GM18508 (cell line): ENCODE results near the gene GPC6.

Experiments
- ATAC-seq: cut with Tn5 transposase; IDR thresholded peaks from one replicate; pipeline ENCODE4 v1.9.1; 2021; ENCODE audit warnings: moderate number of reproducible peaks; ENCODE audit not compliant: insufficient read depth, unreplicated experiment

Gene GPC6

DNA sequence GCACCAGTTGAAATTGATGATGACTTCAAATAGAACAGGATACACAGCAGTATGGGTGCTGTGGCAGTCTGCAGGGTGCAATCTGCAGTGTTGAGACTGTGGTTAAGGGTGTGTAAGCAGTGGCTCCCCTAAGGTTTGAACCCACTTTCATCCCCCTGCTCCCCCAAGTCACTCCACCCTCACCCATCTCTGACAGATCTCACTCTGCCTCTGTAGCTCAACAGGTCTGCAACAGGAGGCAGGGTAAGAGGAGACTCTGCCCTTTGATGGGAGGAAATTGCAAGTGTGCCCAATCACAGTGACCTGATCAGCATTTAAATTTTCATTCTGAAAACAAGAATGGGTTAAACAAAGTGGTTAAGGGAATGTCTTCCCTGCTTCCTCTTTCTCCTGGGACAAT is 1160.4 kb downstream of the GPC6 start:
- no peak for ATAC-seq

DNA sequence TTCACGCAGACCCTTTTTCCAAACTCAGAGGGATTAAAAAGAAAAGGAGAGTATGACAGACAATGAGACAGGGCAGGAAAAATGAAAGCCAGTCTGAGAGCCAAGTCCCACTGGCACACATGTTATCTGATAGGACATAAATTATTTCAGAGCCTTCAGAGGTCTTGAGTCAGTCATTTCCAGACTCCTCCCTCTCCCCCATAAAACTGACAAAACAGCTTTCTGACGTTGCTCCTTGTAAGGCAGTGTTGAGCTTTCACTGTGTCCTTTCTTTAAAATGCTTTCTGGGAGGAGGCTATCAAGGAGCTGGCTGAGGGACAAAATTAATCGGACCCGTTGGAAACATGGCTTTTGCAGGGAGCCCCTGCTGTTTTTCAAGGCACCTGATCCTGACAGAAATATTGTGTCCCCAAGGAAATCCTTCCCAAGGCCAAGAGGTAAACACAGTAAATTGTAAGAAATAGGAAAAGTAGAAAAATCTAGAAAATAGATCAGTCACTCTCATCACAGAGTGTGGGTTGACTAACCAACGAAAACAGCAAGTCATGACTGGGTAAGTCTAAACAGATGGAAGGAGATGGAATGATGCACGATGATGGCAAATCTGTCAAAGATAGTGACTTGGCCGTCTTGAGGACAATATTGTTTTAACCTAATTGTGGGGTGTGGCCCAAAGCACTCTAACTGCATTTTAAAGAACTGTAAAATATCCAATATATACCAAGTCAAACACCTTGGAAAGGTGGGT is 1163.2 kb downstream of the GPC6 start:
- no peak for ATAC-seq

DNA sequence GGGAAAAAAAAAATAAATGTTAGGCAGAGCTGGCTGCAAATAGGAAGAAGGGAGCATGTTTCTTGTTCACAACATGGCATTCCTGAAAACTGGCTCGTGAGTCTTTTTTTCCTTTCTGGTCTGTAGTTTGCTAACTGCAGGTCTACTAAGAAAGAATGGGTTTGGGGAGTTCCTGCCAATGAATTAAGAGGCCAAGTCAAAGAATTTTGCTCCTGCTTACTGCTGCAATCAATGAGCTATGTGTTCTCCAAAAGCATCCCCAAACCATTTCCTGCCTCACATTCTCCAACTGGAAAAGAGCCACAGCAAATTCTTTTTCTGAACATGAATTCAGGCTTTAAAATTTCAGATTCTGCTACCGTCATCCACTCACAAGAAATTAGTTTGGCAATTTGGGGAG is 1164.3 kb downstream of the GPC6 start:
- no peak for ATAC-seq

DNA sequence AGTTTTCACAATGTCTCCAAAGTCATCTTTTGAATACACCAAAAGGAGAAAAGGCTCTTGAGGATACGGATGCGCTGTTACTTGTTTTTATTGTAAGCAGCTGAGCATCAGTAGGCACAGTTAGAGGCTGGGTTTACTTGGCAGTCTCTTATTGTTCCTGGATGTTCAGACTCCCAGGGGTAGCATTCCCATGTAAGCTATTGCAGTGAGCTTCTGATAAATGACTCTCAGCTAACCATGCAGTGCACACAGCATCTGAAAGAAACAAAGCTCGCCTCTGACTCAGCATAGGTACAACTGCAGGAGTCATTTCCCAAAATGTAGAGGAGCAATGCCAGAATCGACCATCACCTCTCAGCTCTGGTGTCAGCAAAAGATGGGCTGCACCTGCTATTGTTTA is 1168.1 kb downstream of the GPC6 start:
- no peak for ATAC-seq

DNA sequence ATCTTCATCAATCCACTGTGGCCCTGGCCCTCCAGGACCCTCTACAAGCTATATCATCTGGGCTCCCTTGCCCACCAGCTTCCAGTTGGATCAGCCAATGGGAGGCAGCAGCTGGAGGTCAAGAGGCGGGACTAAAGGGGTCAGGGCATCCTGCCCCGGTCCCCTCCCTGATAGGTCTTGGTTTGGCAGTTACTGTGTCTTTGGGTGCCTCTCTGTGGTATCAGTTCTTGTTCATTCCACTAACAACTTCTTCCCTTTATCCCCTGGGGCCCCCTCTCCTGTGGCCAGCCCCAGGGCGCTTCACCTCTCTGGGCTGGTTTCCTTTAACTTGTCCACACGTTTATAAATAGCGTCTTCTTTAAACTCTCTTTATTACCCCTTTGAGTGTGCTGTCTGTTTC is 1169.3 kb downstream of the GPC6 start:
- ATAC-seq, result no peak

DNA sequence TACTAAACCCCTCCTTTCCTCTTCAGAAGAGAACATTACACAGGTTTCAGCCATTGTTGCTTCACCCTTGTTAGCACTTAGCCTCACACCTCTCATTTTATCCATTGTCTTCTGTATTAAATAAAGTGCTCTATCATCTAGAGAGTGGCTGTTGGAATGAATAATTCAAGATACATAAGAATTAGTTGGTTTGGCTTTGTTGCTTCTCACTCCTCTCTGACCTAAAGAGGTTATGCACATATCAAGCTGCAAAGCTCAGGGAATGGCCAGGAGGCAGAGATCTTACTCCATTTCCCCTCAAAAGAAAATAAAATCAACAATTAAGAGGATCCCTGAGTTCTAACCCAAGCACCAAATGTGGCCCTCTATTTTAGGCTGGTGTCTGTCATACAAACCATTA is 1173.2 kb downstream of the GPC6 start:
- ATAC-seq, result no peak

DNA sequence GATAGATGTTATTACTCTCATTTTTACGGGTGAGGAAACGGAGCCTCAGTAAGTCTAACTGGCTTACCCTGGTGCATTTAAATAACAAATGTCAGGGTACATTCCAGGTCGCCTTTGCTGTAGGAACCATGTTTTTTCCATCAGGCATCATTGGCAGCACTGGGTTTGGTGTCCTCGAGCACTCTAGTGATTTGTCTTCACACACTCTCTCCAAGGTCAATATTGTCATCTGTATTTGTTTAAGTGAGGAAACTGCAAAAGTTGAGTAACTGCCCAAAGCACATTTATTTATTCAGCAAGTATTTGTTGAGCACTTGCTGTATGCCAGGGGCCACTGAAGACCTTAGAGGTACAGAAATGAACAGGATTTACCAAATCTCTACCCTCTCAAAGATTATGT is 1174.3 kb downstream of the GPC6 start:
- ATAC-seq, result no peak

DNA sequence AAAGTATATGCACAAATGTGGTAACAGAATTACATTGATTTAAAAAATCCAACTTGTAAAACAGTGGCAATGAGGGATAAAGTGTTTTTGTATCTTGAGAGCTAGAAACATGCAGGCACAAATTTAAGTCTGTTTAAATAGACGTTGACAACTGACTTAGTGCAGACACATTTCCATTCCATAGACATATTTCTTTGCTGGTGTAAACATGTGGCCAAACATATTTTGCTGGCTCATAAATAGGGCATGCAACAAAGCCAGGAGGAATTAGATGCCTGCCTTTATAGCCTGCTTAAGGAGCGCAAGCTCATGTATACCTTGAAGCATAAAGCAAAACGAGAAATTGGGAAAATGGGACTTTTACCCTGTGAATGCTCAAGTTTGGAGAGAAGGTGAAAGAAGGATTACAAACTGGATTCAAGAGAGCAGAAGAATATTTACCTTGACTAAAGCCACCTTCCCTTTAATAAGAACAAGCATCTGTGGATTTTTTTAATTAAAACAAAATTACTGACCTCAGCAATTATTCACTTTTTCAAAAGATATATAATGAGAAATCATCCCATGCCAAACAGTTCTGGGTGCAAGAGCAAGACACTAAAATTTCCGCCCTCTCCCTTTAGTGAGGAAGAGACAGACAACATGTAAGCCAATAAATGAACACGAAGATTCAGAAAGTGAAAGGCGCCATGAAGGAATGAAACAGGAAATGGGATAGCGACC is 1181.9 kb downstream of the GPC6 start:
- no peak for ATAC-seq

DNA sequence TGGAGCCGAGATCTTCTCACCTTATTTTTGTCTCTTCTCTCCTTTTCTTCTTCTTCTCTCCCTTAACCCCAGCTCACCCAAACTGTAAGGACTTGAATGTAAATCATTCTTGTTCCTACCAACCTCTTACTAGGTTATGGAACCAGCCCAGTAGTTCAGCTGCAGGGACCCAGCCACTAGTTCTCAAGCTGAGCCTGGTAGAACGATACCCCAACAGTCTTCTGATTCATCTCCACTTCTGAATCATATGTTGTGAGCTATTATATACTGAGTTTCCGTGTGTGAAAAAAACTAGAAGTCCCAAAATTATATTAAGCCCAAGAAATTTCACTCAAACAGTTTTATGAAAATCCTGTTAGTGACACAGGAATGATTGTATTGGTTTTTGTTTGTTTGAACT is 1185.1 kb downstream of the GPC6 start:
- ATAC-seq, result no peak

DNA sequence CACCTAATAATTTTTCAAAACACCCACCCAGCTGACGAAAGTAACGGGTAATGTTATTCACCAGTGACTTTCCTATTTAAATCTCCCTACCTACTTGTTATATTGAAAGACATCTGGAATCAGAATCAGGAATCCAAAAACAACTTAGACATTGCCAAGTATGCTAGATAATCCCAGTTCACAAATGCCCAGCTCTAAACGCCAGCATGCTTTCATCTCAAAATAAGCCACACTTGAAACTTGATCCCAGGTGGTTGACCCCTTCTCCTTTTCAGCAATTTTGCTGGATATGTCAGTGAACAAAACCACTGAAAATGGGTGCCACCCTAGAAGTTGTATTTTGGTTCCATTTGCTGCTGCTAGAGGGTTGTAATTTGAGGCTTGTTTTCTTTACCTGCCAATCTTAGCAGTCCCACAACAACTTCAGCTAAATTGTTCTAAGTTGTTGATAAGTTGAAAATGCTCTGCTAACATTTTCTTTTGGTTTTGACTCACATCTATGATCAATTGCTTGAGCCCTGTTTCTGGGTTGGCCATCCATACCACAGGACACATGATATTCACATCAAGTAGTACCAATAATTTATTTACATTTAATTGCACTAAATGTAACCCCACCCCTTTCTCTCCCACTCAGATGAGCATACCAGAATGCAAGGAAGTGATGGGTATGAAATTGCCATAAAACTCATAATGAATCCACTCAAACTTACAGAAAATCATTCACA is 1186.4 kb downstream of the GPC6 start:
- no peak for ATAC-seq

DNA sequence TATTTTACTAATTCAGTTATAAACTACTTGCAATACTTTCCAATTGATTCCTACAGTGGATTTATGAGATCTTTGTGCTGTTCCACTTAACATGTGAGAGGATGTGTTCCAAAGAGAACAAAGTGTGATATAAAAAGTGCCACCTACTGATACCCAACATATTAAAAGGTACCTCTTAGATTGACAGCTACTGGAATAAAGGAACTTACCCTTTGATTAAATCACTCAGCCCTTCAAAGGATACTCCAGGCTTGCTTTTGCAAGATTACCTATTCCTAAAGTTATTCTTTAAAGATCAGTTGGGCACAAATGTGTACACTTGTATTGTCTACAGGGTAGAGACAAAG is 1187.0 kb downstream of the GPC6 start:
- ATAC-seq, result no peak

DNA sequence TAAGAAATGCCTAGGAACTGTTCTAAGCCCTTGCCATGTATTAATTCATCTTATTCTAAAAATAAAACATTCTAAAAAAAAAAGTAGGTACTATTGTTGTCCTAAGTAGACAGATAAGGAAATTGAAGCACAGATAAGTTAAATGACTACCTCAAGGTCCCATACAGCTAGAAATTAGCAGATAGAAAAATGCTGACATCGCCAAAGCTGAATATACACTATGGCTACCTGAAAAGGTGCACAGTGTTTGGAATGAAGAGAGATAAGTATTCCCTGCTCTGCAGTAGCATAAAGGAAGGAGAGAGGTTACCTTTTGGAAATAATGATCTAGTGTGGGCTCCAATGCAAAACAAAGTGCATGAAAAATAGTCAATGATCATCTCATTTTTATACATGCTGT is 1187.5 kb downstream of the GPC6 start:
- no peak for ATAC-seq

DNA sequence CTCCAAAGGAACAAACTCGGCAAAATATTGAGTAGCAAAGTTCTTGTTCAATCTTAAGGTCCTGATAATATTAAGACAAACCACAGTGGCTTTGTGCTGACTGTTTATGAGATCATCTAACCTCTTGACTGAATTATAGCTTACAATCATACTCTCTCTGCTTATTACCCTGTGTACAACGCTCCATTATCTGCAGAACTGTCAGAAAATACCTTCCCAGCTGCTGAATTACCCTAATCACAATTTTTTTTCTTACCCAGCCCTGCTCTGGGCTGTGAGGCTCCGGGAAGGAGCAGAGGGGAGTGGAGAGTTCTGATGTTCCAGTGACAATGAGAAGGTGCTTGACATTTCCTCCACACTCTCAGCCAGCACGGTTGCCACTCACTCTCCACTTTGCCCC is 1188.1 kb downstream of the GPC6 start:
- no peak for ATAC-seq

DNA sequence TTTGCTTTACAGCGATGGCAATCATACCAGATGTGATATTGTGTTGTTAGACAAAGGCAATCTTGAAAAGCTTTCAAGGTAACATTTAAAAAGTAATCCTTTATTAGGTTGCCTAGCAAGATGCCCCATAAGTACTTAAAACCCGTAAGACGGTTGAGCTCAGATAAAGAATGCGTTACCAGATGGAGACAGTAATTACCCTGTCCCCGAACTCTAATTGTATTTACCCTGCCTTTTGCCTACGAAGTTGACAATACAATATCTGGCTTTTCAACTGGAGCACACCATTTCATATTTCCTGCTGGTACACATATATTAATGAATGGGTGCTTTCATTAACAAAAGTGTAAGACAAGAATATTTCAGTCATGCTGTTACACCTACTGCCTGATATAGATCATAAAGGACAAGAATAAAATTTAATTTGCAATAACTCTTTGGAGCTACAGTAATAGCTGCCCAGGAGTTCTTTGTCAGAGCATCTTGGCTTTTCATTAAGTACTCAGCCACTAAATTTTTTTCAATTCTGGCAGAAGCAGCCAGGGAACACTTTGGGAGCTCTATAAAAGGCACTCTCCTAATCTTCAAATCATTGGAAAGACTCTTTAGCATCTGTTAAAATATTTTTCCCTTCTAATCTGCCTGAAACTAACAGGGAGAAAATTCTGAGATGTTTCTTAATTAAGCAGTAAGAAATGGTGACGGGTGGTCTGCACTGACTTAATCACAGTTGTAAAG is 1189.1 kb downstream of the GPC6 start:
- no peak for ATAC-seq

DNA sequence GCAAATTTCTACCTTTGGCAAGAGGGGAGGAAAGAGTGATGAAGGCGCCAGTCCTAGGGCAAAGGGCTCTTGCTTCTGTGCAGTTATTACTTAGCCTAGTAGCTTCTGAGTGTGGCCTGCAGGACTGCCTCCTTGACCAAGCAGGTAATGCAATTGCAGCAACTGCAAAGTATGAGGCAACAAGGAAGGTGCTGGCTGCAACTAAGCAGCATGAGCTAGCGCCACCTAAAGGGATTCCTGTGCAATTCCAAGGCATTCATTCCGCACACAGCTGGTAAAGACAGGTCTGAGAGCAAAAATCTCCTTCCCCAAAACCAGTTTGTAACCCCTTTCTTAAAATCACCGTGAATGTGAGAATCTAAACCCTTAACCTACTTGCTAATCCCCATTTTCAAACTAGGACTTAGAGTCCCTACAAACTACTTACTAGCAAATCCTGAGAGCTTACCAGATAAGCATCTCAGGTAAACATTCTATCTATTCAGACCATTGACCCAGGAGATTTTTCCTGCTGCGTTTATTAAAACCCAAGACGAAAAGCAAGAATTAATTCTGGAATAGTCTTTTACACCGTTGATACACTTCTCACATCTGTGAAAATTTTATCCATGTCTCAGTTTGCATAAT is 1190.0 kb downstream of the GPC6 start:
- ATAC-seq, result no peak

DNA sequence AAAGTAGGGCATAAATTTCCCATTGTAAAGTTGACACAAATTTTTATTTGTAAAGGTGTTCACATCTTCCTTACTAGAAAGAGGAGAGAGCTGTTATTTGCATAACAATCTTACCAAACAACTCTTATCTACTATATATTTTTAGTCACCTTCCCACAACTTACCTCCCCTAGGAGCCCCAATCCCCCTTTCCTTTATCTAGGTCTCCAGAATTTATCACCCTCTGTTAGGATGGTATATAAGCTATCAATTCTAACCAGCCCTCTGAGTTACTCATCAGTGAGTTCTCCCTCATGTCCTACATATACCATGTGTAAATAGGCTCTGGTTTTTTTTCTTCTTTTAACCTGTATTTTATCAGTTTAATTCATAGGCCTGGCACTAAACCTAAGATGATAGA is 1190.7 kb downstream of the GPC6 start:
- ATAC-seq, result no peak

DNA sequence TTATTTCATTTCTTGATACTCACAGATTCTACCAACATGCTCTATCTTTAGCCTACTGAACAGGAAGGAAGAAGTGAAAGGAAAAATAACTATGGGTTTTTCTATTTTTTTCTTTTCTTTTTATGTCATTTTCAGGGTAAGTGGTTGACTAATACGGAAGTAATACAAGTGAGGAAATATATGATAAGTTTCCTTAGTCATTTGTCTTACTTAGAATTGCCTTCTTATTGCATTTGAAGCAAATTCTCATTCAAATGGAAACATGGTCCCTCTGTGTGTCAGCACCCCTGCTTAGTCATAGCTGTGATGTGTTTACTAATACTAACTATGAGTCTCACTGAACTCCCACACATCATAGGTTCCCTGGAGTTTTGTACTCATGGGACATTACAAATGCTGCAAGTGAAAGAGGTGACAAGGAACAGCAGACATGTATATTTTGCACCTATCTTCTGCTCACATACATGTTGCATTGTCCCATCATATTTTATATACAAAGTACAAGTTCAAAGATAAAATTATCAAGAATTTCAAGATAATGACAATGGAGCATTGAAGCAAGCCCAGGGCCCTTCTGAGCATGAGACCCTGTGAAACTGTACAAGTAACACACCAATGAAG is 1192.8 kb downstream of the GPC6 start:
- no peak for ATAC-seq

DNA sequence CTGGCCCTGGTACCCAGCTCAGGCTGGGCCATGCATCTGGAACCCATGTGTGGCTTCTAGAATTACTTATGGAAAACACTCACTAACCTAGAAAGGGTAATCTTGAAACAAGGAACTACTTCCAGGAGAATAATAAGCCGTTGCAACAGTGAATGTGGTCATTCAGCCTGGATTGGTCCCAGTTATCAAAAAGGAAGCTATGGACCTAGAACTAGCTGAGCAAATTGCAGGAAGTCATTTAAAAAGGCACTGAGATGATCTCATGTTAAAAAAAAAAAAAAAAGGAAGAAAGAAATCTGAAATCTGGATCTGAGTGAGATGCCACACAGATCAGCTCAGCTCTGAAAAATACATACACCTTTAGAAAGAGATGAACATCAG is 1193.3 kb downstream of the GPC6 start:
- ATAC-seq, result no peak

DNA sequence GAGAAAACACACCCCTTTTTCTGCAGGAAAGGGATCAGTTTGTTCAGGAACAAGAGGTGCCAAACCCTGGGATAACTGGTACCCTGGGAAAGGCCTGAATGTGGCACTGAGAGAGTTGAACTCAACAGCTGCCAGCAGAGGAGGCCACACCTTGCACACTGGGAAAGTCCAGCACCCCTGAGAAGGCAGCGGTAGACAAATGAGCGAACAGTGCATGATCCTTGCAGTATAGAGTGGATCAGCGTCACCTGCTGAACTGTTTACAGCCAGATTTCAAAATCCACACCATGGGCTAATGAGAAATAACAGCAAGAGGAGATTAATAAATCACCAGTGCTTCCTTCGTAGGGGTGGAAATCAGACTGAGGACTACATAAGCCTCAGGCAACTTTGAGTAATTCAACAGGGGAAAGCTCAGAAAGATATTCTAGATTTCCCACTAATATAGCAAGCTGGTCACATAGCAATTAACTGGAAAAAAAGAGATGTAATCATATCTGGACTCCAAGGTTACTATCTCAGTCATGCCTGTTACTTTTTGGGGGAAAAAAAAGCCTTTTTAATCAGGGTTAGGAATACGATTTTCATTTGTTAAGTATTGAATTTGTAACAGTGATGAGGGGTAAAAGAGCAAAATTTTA is 1200.8 kb downstream of the GPC6 start:
- no peak for ATAC-seq

DNA sequence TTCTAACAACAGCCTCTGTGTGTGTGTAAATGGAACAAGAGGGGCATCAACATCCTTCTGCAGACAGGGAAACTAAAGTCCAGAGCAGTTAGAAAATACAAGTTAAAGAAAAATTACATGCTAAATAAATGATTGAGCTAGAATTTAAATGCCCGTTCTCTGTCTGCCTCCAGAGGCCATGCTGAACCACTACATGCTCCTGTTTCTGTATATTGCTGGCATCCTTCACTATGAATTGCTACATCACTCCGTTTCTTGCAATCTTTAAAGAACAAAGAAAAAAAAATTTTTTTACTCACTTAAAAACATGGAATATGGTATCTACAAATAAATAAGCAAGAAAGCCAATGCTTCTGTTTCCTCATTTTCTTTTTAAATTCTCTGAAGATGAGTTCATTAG is 1205.0 kb downstream of the GPC6 start:
- no peak for ATAC-seq
